Central memory CD8-positive, alpha-beta T cell (primary cell): ENCODE data around the gene ERRFI1.

Source experiments
- ATAC-seq: fragments of 150-1000 bp; cut with Tn5 transposase; replicated peaks from 2 replicates; pipeline ENCODE4 v1.10.0; 2022; ENCODE audit warnings: mild to moderate bottlenecking, moderate FRiP score, moderate number of reproducible peaks; ENCODE audit not compliant: poor library complexity, severe bottlenecking; ENCODE audit errors: extremely low read depth
- DNase-seq, 2 donors: peaks; one replicate each; pipeline ENCODE4 v3.0.0; 2021; ENCODE audit warnings: low spot score in 2 of 2
- H3K27ac Mint-ChIP-seq: one replicate; pipeline ENCODE4 v1.8.0; 2022; ENCODE audit warnings: low read depth, mild to moderate bottlenecking, moderate library complexity, mixed read lengths
- H3K27me3 Mint-ChIP-seq: one replicate; pipeline ENCODE4 v1.8.0; 2022; ENCODE audit warnings: mixed read lengths
- H3K36me3 Mint-ChIP-seq: one replicate; pipeline ENCODE4 v1.8.0; 2022; ENCODE audit warnings: mild to moderate bottlenecking, moderate library complexity, mixed read lengths; ENCODE audit not compliant: insufficient read depth
- H3K4me1 Mint-ChIP-seq: one replicate; pipeline ENCODE4 v1.8.0; 2022; ENCODE audit warnings: mixed read lengths
- H3K4me3 Mint-ChIP-seq: one replicate; pipeline ENCODE4 v1.8.0; 2022; ENCODE audit warnings: mild to moderate bottlenecking, moderate library complexity, mixed read lengths
- H3K9me3 Mint-ChIP-seq: one replicate; pipeline ENCODE4 v1.8.0; 2022; ENCODE audit warnings: mixed read lengths

Gene ERRFI1

GRCh38 chr1:8013800-8014199 lies 12.3 kb downstream of the ERRFI1 start:
- Mint-ChIP-seq H3K27me3 (peaks cover 7% of the 10 kb centered on the region), H3K9me3 (no peaks in the 10 kb centered on the region), H3K27ac (no peak overlapping the region), H3K4me1 (peaks cover 6% of the 10 kb centered on the region), H3K4me3 (no peak overlapping the region), H3K36me3 (no peaks in the 10 kb centered on the region)
- DNase-seq (no peak), ATAC-seq (no peak)

- Mint-ChIP-seq H3K27me3 (peaks cover 7% of the 10 kb centered on the region), H3K27ac (no peak overlapping the region), H3K4me3 (no peak overlapping the region), H3K36me3 (no peaks in the 10 kb centered on the region), H3K4me1 (peaks cover 6% of the 10 kb centered on the region), H3K9me3 (no peaks in the 10 kb centered on the region)
- DNase-seq, result no peak
- no peak for ATAC-seq
Observed at GRCh38 chr1:8013399-8013798, 12.7 kb downstream of the ERRFI1 start.

- no peak overlapping the region for H3K4me3 Mint-ChIP-seq
- H3K27me3 Mint-ChIP-seq, result peaks cover 7% of the 10 kb centered on the region
- H3K36me3 Mint-ChIP-seq, result no peaks in the 10 kb centered on the region
- H3K4me1 Mint-ChIP-seq, result peaks cover 6% of the 10 kb centered on the region
- ATAC-seq, result no peak
- H3K27ac Mint-ChIP-seq, result no peak overlapping the region
- no peaks in the 10 kb centered on the region for H3K9me3 Mint-ChIP-seq
- DNase-seq, result no peak
Observed at GRCh38 chr1:8012955-8013354, 13.2 kb downstream of the ERRFI1 start.

GRCh38 chr1:8011923-8012858 lies 13.9 kb downstream of the ERRFI1 start:
- peaks cover 7% of the 10 kb centered on the region for H3K27me3 Mint-ChIP-seq
- peaks cover 6% of the 10 kb centered on the region for H3K4me1 Mint-ChIP-seq
- no peaks in the 10 kb centered on the region for H3K36me3 Mint-ChIP-seq
- ATAC-seq, result no peak
- H3K27ac Mint-ChIP-seq, result no peak overlapping the region
- DNase-seq, result no peak
- no peak overlapping the region for H3K4me3 Mint-ChIP-seq
- no peaks in the 10 kb centered on the region for H3K9me3 Mint-ChIP-seq

- no peaks in the 10 kb centered on the region for H3K36me3 Mint-ChIP-seq
- no peak overlapping the region for H3K4me3 Mint-ChIP-seq
- H3K27me3 Mint-ChIP-seq, result no peaks in the 10 kb centered on the region
- no peak overlapping the region for H3K27ac Mint-ChIP-seq
- no peak for ATAC-seq
- peaks cover 6% of the 10 kb centered on the region for H3K4me1 Mint-ChIP-seq
- no peaks in the 10 kb centered on the region for H3K9me3 Mint-ChIP-seq
- DNase-seq, result no peak
Observed at GRCh38 chr1:8011016-8011415, 15.1 kb downstream of the ERRFI1 start.

GRCh38 chr1:8010080-8010664 lies 15.9 kb downstream of the ERRFI1 start:
- DNase-seq, result no peak
- no peaks in the 10 kb centered on the region for H3K9me3 Mint-ChIP-seq
- H3K36me3 Mint-ChIP-seq, result no peaks in the 10 kb centered on the region
- H3K4me1 Mint-ChIP-seq, result peaks cover 5% of the 10 kb centered on the region
- no peak overlapping the region for H3K27ac Mint-ChIP-seq
- ATAC-seq, result no peak
- H3K4me3 Mint-ChIP-seq, result no peak overlapping the region
- H3K27me3 Mint-ChIP-seq, result no peaks in the 10 kb centered on the region

- H3K4me1 Mint-ChIP-seq, result no peaks in the 10 kb centered on the region
Observed at GRCh38 chr1:8009043-8010002, 16.8 kb downstream of the ERRFI1 start.

GRCh38 chr1:8006037-8006963 lies 19.8 kb downstream of the ERRFI1 start:
- no peak for DNase-seq
- no peaks in the 10 kb centered on the region for H3K36me3 Mint-ChIP-seq
- H3K9me3 Mint-ChIP-seq, result no peaks in the 10 kb centered on the region
- no peak overlapping the region for H3K27ac Mint-ChIP-seq
- H3K4me1 Mint-ChIP-seq, result no peaks in the 10 kb centered on the region
- ATAC-seq, result no peak
- no peaks in the 10 kb centered on the region for H3K27me3 Mint-ChIP-seq
- H3K4me3 Mint-ChIP-seq, result no peak overlapping the region

More at GRCh38 chr1:8009043-8010002, 16.8 kb downstream of the ERRFI1 start:
- no peaks in the 10 kb centered on the region for H3K27me3 Mint-ChIP-seq
- no peaks in the 10 kb centered on the region for H3K9me3 Mint-ChIP-seq
- H3K36me3 Mint-ChIP-seq, result no peaks in the 10 kb centered on the region
- DNase-seq, result no peak
- no peak overlapping the region for H3K27ac Mint-ChIP-seq
- H3K4me3 Mint-ChIP-seq, result no peak overlapping the region
- ATAC-seq, result no peak

GRCh38 chr1:8004803-8005573 lies 21.1 kb downstream of the ERRFI1 start:
- no peak overlapping the region for H3K27ac Mint-ChIP-seq
- no peak for ATAC-seq
- no peaks in the 10 kb centered on the region for H3K9me3 Mint-ChIP-seq

GRCh38 chr1:8004113-8004802 lies 21.9 kb downstream of the ERRFI1 start:
- no peak overlapping the region for H3K4me3 Mint-ChIP-seq
- no peaks in the 10 kb centered on the region for H3K27me3 Mint-ChIP-seq
- no peak for ATAC-seq
- H3K36me3 Mint-ChIP-seq, result no peaks in the 10 kb centered on the region
- DNase-seq, result no peak
- no peak overlapping the region for H3K27ac Mint-ChIP-seq
- no peaks in the 10 kb centered on the region for H3K9me3 Mint-ChIP-seq
- no peaks in the 10 kb centered on the region for H3K4me1 Mint-ChIP-seq

More at GRCh38 chr1:8004803-8005573, 21.1 kb downstream of the ERRFI1 start:
- H3K36me3 Mint-ChIP-seq, result no peaks in the 10 kb centered on the region
- H3K4me1 Mint-ChIP-seq, result no peaks in the 10 kb centered on the region
- DNase-seq, result no peak
- no peaks in the 10 kb centered on the region for H3K27me3 Mint-ChIP-seq
- no peak overlapping the region for H3K4me3 Mint-ChIP-seq
